Karpas-422 (cell line): ENCODE results near the gene F13A1. TPM values are rescaled to one million over a fixed set of nuclear protein-coding genes. Genes with fewer than 3 reads are reported as not detected.

Experiments used
- DNase-seq: peaks from one replicate; pipeline ENCODE4 v3.0.0-alpha.2; 2015
- H2AFZ ChIP-seq: fragments of 200-600 bp; sonication (generic); 2 replicates; pipeline ENCODE4 v1.6.1; 2014; ENCODE audit warnings: antibody characterized with exemption, low read length, mixed read lengths
- H3K27ac ChIP-seq: fragments of 200-600 bp; sonication (generic); 2 replicates; pipeline ENCODE4 v1.5.1; 2014; ENCODE audit warnings: mild to moderate bottlenecking, low read length, moderate library complexity
- H3K27me3 ChIP-seq: fragments of 200-600 bp; sonication (generic); 2 replicates; pipeline ENCODE4 v1.6.1; 2014; ENCODE audit warnings: low read length, mixed read lengths
- H3K36me3 ChIP-seq: fragments of 200-600 bp; sonication (generic); 2 replicates; pipeline ENCODE4 v1.6.1; 2014; ENCODE audit warnings: low read length, mixed read lengths; ENCODE audit not compliant: insufficient read depth
- H3K4me1 ChIP-seq: fragments of 200-600 bp; sonication (generic); 2 replicates; pipeline ENCODE4 v1.6.1; 2014; ENCODE audit warnings: mild to moderate bottlenecking, low read length, mixed read lengths
- H3K4me2 ChIP-seq: fragments of 200-600 bp; sonication (generic); 2 replicates; pipeline ENCODE4 v1.6.1; 2014; ENCODE audit warnings: low read length, low read depth, mild to moderate bottlenecking; ENCODE audit not compliant: poor library complexity, severe bottlenecking
- H3K4me3 ChIP-seq: fragments of 200-600 bp; sonication (generic); 2 replicates; pipeline ENCODE4 v1.5.1; 2014; ENCODE audit warnings: mild to moderate bottlenecking, antibody characterized with exemption, low read length, mixed read lengths
- H3K79me2 ChIP-seq: fragments of 200-600 bp; sonication (generic); 2 replicates; pipeline ENCODE4 v1.6.1; 2014; ENCODE audit warnings: mild to moderate bottlenecking, low read length, mixed read lengths
- H3K9ac ChIP-seq: fragments of 200-600 bp; sonication (generic); 2 replicates; pipeline ENCODE4 v1.6.0; 2014; ENCODE audit warnings: low read length
- H3K9me2 ChIP-seq: fragments of 200-600 bp; sonication (generic), shearing (Covaris generic); replicated peaks from 2 replicates; pipeline ENCODE4 v1.6.0; 2014; ENCODE audit warnings: mild to moderate bottlenecking, low read length, moderate library complexity; ENCODE audit not compliant: insufficient read depth
- H3K9me3 ChIP-seq: fragments of 300-700, 200-600 bp; sonication (generic); 2 replicates; pipeline ENCODE4 v1.6.1; 2014; ENCODE audit warnings: low read length, mixed read lengths
- H4K20me1 ChIP-seq: fragments of 200-600 bp; sonication (generic); 2 replicates; pipeline ENCODE4 v1.6.1; 2014; ENCODE audit warnings: mild to moderate bottlenecking, antibody characterized with exemption, low read length, low read depth; ENCODE audit not compliant: insufficient read depth
- total RNA-seq: library from RNA; depleted of rRNA; stranded (reverse); fragments of >200 nt; shearing (Covaris generic); gene quantifications from 2 replicates; pipeline ENCODE4 v1.2.3, GENCODE V29; 2014; ENCODE audit warnings: low replicate concordance

F13A1 gene
- total RNA-seq, 1 experiment from 2014 or later: 0.78 TPM

DNA sequence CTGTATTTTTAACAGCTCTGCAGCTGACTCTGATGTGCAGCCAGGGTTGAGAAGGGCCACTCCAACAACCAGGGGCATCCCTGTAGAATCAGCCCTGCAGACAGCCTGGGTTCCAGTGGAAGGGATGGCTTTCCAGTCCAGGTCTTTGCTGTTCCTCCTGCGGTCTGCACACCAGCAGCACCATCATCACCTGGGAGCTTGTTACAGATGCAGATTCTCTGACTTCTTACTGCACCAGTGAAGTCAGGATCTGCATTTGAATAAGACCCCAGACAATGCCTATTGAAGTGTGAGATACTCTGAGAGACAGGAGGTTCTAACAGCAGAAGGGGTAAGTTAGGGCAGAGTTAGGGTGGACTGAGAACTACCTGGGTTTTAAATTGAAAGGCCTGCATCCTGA, 151.3 kb downstream of the F13A1 start:
- Histone ChIP-seq H3K4me3 (no peak overlapping the region), H3K9ac (no peak overlapping the region), H4K20me1 (no peaks in the 10 kb centered on the region), H3K27me3 (no peaks in the 10 kb centered on the region), H3K36me3 (no peaks in the 10 kb centered on the region), H2AFZ (no peak overlapping the region), H3K27ac (no peak overlapping the region), H3K9me3 (no peaks in the 10 kb centered on the region), H3K79me2 (no peaks in the 10 kb centered on the region), H3K4me2 (no peak overlapping the region), H3K9me2 (no peaks in the 10 kb centered on the region), H3K4me1 (no peaks in the 10 kb centered on the region; the same call in 1 of the 2 replicates)
- DNase-seq: no peak

DNA sequence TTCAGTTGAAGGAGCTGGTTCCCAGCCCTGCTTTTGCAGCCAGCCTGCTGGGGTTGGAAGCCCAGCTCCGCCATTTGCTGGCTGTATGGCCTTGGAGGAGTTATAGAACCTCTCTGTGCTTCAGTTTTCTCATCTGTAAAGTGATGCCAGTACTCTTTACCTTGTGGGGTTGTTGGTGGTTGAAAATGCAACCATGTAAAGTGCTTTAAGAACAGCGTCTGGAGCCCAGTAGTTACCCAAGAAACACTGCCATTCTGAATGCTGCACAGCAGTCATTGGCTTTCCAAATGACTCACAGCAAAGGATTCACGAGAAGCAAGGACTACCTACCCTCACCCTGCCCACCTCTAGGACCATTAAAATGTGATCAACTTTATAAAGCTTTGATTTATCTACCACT, 154.4 kb downstream of the F13A1 start:
- H3K27me3 ChIP-seq: no peaks in the 10 kb centered on the region

DNA sequence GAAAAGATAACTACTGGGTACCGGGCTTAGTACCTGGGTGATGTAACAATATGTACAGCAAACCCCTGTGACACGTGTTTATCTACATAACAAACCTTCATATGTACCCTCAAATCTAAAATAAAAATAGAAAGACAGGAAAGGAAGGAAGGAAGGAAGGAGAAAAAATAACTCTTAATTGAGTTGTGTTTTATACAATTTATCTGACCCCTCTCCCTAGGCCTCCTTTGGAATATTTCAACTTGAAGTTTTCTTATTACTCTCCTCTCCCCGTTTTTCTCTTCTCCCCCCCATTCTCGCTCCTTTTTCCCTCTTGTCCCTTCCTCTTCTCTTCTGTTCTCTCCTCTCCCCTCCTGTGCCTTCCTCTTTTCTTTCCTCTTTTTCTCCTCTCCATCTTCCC, 156.1 kb downstream of the F13A1 start:
- H3K79me2 ChIP-seq: no peaks in the 10 kb centered on the region
- H3K27me3 ChIP-seq: no peaks in the 10 kb centered on the region
- H3K36me3 ChIP-seq: no peaks in the 10 kb centered on the region
- H3K9me3 ChIP-seq: no peaks in the 10 kb centered on the region
- no peak for DNase-seq
- H3K9me2 ChIP-seq: no peaks in the 10 kb centered on the region
- H3K27ac ChIP-seq: no peak overlapping the region
- no peak overlapping the region for H2AFZ ChIP-seq
- no peaks in the 10 kb centered on the region; the same call in 1 of the 2 replicates for H3K4me1 ChIP-seq
- no peak overlapping the region for H3K4me2 ChIP-seq
- H3K9ac ChIP-seq: no peak overlapping the region
- H4K20me1 ChIP-seq: no peaks in the 10 kb centered on the region
- no peak overlapping the region for H3K4me3 ChIP-seq

More for the DNA sequence above, 154.4 kb downstream of the F13A1 start:
- Histone ChIP-seq H3K36me3 (no peaks in the 10 kb centered on the region), H3K9ac (no peak overlapping the region), H4K20me1 (no peaks in the 10 kb centered on the region), H3K79me2 (no peaks in the 10 kb centered on the region), H3K4me3 (no peak overlapping the region), H3K4me1 (no peaks in the 10 kb centered on the region; the same call in 1 of the 2 replicates), H3K4me2 (no peak overlapping the region), H3K27ac (no peak overlapping the region), H2AFZ (no peak overlapping the region), H3K9me2 (no peaks in the 10 kb centered on the region), H3K9me3 (no peaks in the 10 kb centered on the region)
- no peak for DNase-seq

DNA sequence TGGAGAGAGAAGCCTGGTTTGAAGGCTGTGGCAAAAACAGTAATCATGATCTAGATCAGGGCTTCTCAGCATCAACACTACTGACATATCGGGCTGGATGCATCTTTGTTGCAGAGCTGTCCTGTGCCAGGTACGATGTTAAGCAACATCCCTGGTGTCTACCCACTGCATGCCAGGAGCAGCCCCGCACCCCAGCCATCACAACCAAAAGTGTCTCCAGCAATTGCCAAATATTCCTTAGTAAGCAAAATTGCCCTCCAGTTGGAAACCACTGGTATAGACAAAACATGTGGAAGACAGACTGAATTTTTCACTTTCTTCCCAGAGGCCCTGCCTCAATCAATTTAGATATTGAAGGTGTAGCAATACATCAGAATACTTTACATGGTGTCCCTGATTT, 166.1 kb downstream of the F13A1 start:
- Histone ChIP-seq H2AFZ (no peak overlapping the region), H3K4me1 (no peaks in the 10 kb centered on the region), H3K27ac (no peak overlapping the region), H4K20me1 (no peaks in the 10 kb centered on the region), H3K36me3 (no peaks in the 10 kb centered on the region), H3K79me2 (no peaks in the 10 kb centered on the region), H3K9me2 (no peaks in the 10 kb centered on the region), H3K4me3 (no peak overlapping the region), H3K9me3 (no peaks in the 10 kb centered on the region), H3K9ac (no peak overlapping the region), H3K4me2 (no peak overlapping the region), H3K27me3 (no peaks in the 10 kb centered on the region)
- DNase-seq: no peak

DNA sequence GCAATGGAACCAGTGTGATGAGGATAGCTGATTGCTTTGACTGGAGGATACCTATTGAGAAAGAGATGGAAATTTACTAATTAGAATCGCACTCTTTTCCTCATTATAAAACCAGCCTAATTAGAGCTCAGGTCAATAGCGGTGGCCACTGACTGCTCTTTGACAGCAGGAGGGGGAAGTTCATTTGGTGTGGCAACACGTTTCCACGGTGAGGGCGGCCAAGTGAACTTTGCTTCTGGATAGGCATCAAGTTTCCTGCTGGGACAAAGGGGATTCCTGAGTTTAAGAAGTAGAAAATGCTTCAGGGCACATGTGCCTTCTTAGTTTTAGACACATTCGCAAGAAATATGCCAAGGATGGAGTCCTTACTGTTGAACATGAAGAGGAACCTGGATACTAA, 168.4 kb downstream of the F13A1 start:
- DNase-seq: no peak
- no peak overlapping the region for H3K4me2 ChIP-seq
- H3K79me2 ChIP-seq: no peaks in the 10 kb centered on the region
- no peaks in the 10 kb centered on the region for H3K9me3 ChIP-seq
- no peak overlapping the region for H3K4me3 ChIP-seq
- H4K20me1 ChIP-seq: no peaks in the 10 kb centered on the region
- H3K4me1 ChIP-seq: no peaks in the 10 kb centered on the region
- no peak overlapping the region for H2AFZ ChIP-seq
- no peak overlapping the region for H3K27ac ChIP-seq
- no peak overlapping the region for H3K9ac ChIP-seq
- H3K36me3 ChIP-seq: no peaks in the 10 kb centered on the region
- no peaks in the 10 kb centered on the region for H3K9me2 ChIP-seq
- H3K27me3 ChIP-seq: no peaks in the 10 kb centered on the region

DNA sequence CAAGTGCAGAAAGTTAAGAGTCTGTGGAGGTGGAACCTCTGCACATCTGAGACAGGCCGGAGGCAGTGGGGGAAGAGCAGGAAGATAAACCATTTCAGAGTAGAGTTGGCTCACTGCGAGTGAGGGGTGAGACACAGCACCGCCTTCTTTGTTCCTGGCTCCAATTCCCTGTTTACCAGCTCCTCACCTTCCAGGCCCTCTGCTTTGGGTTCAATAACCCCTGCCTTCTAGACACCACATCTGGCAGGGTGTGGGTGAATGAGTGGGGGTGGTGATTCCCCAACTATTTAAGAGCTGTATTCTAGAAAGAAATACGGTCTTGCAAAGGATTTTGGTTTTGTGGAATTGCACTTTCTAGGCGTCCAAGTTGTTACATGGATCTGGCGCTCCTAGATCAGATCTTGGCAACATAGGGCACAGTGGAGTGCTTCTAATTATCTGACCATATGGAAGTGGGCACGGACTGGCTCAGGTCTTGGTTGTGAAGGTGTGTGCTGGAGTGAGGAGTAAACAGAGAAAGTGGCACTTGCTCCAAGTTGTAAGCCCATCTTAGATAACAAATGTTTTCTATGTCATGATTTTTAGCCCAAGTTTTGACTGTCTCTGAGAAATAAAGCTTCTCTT, 172.2 kb downstream of the F13A1 start:
- no peak overlapping the region for H3K4me3 ChIP-seq
- DNase-seq: no peak
- H3K9me3 ChIP-seq: no peaks in the 10 kb centered on the region
- H3K36me3 ChIP-seq: no peaks in the 10 kb centered on the region
- H4K20me1 ChIP-seq: no peaks in the 10 kb centered on the region
- no peaks in the 10 kb centered on the region for H3K4me1 ChIP-seq
- H2AFZ ChIP-seq: no peak overlapping the region
- no peak overlapping the region for H3K27ac ChIP-seq
- no peaks in the 10 kb centered on the region for H3K27me3 ChIP-seq
- H3K79me2 ChIP-seq: no peaks in the 10 kb centered on the region
- no peak overlapping the region for H3K4me2 ChIP-seq
- H3K9me2 ChIP-seq: no peaks in the 10 kb centered on the region
- no peak overlapping the region for H3K9ac ChIP-seq

DNA sequence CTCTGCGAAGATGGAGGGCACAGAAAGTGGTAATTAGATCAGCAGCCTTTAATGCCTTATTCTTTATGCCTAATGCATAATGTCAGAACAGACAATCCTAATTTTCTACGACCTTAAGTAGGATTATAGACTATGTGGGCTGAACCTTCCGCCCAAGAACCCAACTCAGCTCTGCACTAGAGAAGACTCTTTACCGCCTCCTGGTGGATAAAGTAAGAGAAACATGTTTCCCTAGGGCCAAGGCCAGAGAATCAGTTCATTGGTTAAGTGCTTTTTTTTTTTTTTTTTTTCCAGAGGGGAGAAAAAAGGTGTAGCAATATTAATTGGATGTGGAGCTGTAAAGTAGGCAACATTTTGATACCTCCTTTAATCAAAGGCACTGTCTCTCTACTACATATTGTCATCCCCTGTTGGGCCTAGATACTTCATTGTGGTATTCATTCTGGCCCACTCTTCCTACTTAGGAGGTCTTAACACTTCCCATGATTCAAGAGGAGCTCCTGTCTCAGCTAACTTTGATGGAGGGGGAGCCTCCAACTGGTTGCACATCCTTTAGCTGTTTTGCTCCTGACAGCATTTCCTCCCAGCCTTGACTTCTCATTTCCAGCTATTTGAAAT, 188.9 kb downstream of the F13A1 start:
- Histone ChIP-seq H3K79me2 (no peaks in the 10 kb centered on the region), H3K9ac (no peak overlapping the region), H3K36me3 (no peaks in the 10 kb centered on the region), H3K4me3 (no peak overlapping the region), H3K9me3 (no peaks in the 10 kb centered on the region), H2AFZ (no peak overlapping the region), H3K4me1 (no peaks in the 10 kb centered on the region), H4K20me1 (no peaks in the 10 kb centered on the region), H3K4me2 (no peak overlapping the region), H3K27ac (no peak overlapping the region), H3K9me2 (no peaks in the 10 kb centered on the region), H3K27me3 (no peaks in the 10 kb centered on the region)
- DNase-seq: peak; percentile 87

DNA sequence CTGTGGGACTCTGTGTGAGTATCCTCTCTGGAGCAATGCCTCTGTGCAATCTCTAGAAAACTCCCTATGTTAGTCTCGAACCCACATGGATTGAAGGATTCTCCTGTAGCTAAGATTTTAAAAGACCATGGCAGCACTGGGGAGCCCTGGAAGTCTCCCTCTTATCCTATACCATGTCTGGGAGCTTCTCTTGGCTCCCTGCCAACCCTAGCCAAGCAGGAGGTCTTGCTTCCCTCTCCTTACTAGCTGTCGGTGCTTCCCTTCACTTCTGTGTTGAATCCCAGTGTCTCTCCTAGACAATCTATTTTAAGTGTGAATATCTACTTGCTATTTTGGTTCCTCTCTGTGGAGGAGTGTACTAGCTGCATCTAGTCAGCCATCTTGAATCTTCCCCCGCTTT, 195.0 kb downstream of the F13A1 start:
- no peak overlapping the region for H3K27ac ChIP-seq
- H3K4me1 ChIP-seq: no peaks in the 10 kb centered on the region
- no peak overlapping the region for H3K4me2 ChIP-seq
- H3K9me3 ChIP-seq: no peaks in the 10 kb centered on the region
- DNase-seq: no peak
- H2AFZ ChIP-seq: no peak overlapping the region
- no peaks in the 10 kb centered on the region for H3K36me3 ChIP-seq
- H3K79me2 ChIP-seq: no peaks in the 10 kb centered on the region
- H3K9me2 ChIP-seq: no peaks in the 10 kb centered on the region
- H3K4me3 ChIP-seq: no peak overlapping the region
- H4K20me1 ChIP-seq: no peaks in the 10 kb centered on the region
- H3K27me3 ChIP-seq: no peaks in the 10 kb centered on the region
- no peak overlapping the region for H3K9ac ChIP-seq
